Esophagus (tissue), 2 donors: ENCODE measurements around the gene AOAH. TPM values are rescaled to one million over a fixed set of nuclear protein-coding genes. Genes with fewer than 3 reads are reported as not detected.

Experiments used
- H3K27ac ChIP-seq, 2 donors: one replicate each; pipeline ENCODE4 v1.5.1; 2013; ENCODE audit warnings: low read depth in 2 of 2, mild to moderate bottlenecking in 2 of 2, inconsistent platforms in 1 of 2, low read length in 1 of 2, moderate library complexity in 1 of 2
- H3K27me3 ChIP-seq, 2 donors: one replicate each; pipeline ENCODE4 v1.6.1; 2013; ENCODE audit warnings: low read length in 2 of 2, control low read depth in 1 of 2, mild to moderate bottlenecking in 1 of 2; ENCODE audit not compliant: insufficient read depth in 2 of 2, control insufficient read depth in 1 of 2
- H3K36me3 ChIP-seq, 2 donors: one replicate each; pipeline ENCODE4 v1.6.1; 2013; ENCODE audit warnings: low read length in 1 of 2; ENCODE audit not compliant: control insufficient read depth in 2 of 2, insufficient read depth in 2 of 2
- H3K4me1 ChIP-seq, 2 donors: one replicate each; pipeline ENCODE4 v1.6.1; 2013; ENCODE audit warnings: low read length in 1 of 2; ENCODE audit not compliant: control insufficient read depth in 2 of 2, insufficient read depth in 2 of 2
- H3K4me3 ChIP-seq, 2 donors: one replicate each; pipeline ENCODE4 v1.5.1; 2013; ENCODE audit warnings: low read length in 2 of 2, mild to moderate bottlenecking in 2 of 2, low read depth in 1 of 2, moderate library complexity in 1 of 2
- H3K9me3 ChIP-seq, 2 donors: one replicate each; pipeline ENCODE4 v1.6.1; 2013; ENCODE audit warnings: mild to moderate bottlenecking in 2 of 2, low read depth in 1 of 2, low read length in 1 of 2, moderate library complexity in 1 of 2; ENCODE audit not compliant: control insufficient read depth in 2 of 2, insufficient read depth in 1 of 2
- WGBS, 2 donors: extraction: QIAGEN DNeasy Blood & Tissue Kit; methylation state at CpG; one replicate each; pipeline ENCODE4 v1.1.7; 2013; 5-methylcytosine and 5-hydroxymethylcytosine counted together
- polyA plus RNA-seq, 2 donors: library from polyadenylated mRNA; stranded (reverse); fragments of 200-250 nt; gene quantifications; one replicate each; pipeline ENCODE4 v1.2.3, GENCODE V29; 2013
- donor health status: healthy with polysubstance abuse.
- donor health status: Bipolar disorder and iron deficiency.

The AOAH gene
- polyA plus RNA-seq, 2 donors, result 0.71 to 1.7 TPM

DNA sequence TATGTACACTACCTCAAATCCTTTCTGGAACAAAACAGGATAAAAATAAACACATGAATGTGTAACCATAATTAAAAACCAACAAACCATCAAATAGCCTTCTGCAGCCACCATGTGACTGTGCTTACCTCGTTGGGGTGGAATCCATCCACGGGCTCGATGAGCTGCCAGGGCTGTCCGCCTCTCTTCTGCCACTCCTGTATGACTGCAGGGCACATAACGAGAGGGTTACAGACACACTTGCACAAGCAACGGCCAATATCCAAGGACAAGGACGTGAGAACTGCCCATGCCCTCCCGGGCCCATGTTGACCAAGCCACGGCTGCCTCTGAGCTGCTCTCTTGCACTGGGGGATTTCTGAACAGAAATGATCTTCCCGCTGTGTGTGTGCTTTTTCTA, 202.4 kb downstream of the AOAH start:
- Histone ChIP-seq H3K36me3 (no peaks in the 10 kb centered on the region), H3K4me3 (no peak overlapping the region), H3K9me3 (no peaks in the 10 kb centered on the region), H3K27me3 (no peaks in the 10 kb centered on the region), H3K27ac (no peak overlapping the region), H3K4me1 (peaks cover 2 to 4% of the 10 kb centered on the region in 2 donors)
- 56 to 57% methylated on average over 10 of the region's 10 CpGs for WGBS, 2 donors

DNA sequence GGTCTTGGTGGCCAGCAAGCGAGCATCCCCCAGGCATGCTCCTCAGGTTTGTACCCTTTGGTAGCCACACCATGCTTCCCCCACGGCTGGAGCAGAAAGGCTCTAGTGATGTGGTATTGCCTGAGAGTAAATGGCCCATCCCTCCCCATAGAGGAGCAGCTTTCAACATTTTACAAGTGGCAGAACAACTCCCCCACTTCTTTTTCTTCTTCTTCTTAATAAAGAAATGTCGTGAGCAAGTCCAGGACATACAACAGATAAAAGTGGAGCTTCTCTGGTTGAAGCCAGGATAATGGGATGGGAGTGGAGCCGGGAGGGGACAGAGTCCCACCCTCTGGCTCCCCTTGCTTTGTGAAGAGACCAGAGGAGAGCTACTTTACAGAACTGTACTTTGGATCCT, 203.2 kb downstream of the AOAH start:
- Histone ChIP-seq H3K36me3 (no peaks in the 10 kb centered on the region), H3K27me3 (no peaks in the 10 kb centered on the region), H3K4me3 (no peak overlapping the region), H3K9me3 (no peaks in the 10 kb centered on the region), H3K4me1 (peaks cover 2 to 4% of the 10 kb centered on the region in 2 donors), H3K27ac (no peak overlapping the region)
- WGBS, 2 donors, result 89 to 90% methylated on average over 4 of the region's 4 CpGs

DNA sequence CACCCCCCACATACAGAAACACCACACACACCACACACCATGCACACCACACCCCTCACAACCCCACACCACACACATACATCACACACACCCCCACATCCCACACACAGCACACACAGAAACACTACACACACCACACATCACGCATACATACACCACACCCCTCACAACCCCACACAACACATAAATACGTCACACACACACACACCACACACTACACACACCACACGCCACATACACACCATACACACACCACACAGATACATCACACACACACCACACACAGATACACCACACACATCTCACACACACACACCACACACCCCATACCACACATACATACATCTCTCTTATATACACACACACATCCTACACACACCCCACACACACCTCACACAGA, 208.4 kb downstream of the AOAH start:
- Histone ChIP-seq H3K27me3 (no peaks in the 10 kb centered on the region), H3K36me3 (no peaks in the 10 kb centered on the region), H3K4me3 (no peak overlapping the region), H3K4me1 (peaks cover 0 to 7% of the 10 kb centered on the region in 2 donors), H3K9me3 (peaks cover 0 to 3% of the 10 kb centered on the region in 2 donors), H3K27ac (no peak overlapping the region)
- WGBS, 2 donors, result 88 to 90% methylated on average over 3 of the region's 3 CpGs

DNA sequence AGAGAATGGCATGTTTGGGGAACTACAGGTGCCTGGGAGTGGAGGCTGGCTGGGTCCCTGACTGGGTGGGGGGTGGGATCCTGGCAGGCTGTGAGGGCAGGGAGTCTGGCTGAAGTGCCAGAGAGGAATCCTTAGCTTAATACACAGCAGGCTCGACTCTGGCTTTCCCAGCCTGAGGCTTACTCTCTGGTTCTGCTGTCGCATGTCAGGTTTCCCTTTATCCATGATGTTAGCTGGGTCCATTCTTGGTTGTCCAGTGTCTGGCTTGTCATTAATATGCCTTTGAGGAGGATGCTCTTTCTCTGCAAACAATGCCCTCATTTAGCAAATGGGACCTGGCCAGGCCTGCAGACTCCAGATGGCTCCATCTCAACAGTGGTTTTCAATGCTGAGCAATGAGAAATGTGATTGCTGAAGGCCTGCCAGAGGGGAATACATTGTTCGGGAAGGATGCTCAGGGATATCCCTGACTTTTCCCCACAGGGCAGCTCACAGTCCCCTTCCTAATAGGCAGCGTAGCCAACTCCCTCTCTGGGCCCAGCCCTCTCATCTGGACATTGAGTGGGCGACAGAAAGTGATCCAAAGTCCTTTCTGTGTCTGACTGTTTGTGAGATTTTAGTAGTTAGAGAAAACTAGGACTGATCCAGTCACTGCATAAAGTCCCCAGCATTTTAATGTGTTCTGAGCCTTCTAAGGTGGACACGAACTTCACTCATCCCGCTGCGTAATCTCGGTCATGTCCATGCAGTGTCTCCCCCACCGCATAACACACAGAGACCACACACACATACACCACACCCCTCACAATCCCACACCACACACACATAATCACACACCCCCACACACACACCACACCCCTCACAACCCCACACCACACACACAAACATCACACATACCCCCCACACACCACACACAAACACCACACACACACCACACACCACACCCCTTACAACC, 209.7 kb downstream of the AOAH start:
- Histone ChIP-seq H3K36me3 (no peaks in the 10 kb centered on the region), H3K9me3 (peaks cover 0 to 3% of the 10 kb centered on the region in 2 donors), H3K4me3 (no peak overlapping the region), H3K4me1 (peaks cover 0 to 7% of the 10 kb centered on the region in 2 donors), H3K27ac (no peak overlapping the region), H3K27me3 (no peaks in the 10 kb centered on the region)
- WGBS, 2 donors, result 70 to 78% methylated on average over 10 of the region's 10 CpGs

DNA sequence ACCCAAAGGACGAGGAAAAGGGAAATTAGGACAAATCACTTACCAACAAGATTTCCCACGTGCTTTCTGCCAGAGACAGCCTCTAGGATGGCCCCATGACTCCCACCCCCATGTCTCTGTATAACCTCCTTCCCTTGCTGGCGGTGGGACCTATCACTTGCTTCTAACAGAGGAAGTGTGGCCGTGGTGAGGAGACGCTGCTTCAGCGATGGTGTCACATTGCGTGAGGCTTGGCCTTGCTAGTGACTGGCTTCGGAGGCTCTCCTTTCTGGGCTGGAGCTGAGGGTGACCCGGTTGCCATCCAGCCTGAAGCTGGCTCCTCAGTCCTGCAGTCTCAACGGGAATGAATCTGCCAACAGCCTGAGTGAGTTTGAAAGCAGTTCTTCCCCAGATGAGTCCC, 210.9 kb downstream of the AOAH start:
- peaks cover 0 to 3% of the 10 kb centered on the region in 2 donors for H3K9me3 ChIP-seq
- H3K27ac ChIP-seq, result no peak overlapping the region
- no peaks in the 10 kb centered on the region for H3K36me3 ChIP-seq
- H3K27me3 ChIP-seq, result no peaks in the 10 kb centered on the region
- H3K4me1 ChIP-seq, result peaks cover 0 to 7% of the 10 kb centered on the region in 2 donors
- no peak overlapping the region for H3K4me3 ChIP-seq
- WGBS, 2 donors, result 94 to 95% methylated on average over 10 of the region's 10 CpGs

DNA sequence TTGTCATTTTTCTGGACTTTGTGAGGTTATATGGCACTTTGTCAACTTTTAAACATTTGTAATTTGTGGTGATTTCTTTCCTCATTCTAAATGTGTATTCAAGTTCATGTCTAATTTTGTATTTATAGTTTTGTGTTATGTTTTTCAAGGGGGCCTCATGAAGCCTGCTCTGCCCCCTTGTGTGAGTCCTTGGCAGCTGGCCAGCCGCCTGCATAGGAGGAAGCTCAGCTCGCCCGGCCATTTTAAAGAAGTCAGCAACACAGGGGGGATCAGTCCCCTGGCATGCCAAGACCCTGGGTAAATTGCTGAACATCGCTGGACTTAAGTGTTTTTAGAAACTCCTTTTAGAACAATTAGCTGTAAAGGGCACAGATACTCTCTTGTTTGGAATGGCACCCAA, 211.7 kb downstream of the AOAH start:
- Histone ChIP-seq H3K4me3 (no peak overlapping the region), H3K27ac (no peak overlapping the region), H3K4me1 (peaks cover 0 to 7% of the 10 kb centered on the region in 2 donors), H3K9me3 (peaks cover 0 to 3% of the 10 kb centered on the region in 2 donors), H3K36me3 (no peaks in the 10 kb centered on the region), H3K27me3 (no peaks in the 10 kb centered on the region)
- WGBS, 2 donors, result 78 to 82% methylated on average over 4 of the region's 4 CpGs

DNA sequence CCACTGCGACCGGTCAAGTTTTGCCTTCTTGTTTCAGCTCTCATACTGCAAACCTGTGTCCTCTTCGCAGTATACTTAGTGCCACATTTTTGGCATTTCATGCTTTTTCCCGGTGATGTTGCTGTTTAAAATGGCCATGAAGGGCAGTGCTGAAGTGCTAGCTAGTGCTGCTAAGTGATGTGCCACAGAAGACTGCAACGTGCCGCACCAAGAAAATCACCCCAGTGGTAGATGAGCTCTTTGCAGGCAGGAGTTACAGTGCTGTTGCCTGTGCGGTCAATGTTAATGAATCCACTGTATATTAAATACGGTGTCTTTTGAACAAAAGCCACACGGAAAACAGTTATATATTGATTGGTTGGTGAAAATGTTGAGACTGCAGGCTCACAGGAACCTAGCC, 214.3 kb downstream of the AOAH start:
- no peaks in the 10 kb centered on the region for H3K36me3 ChIP-seq
- 86 to 91% methylated on average over 9 of the region's 9 CpGs for WGBS, 2 donors
- no peak overlapping the region for H3K4me3 ChIP-seq
- H3K27me3 ChIP-seq, result no peaks in the 10 kb centered on the region
- peaks cover 0 to 3% of the 10 kb centered on the region in 2 donors for H3K4me1 ChIP-seq
- H3K27ac ChIP-seq, result no peak overlapping the region
- peaks cover 0 to 3% of the 10 kb centered on the region in 2 donors for H3K9me3 ChIP-seq

DNA sequence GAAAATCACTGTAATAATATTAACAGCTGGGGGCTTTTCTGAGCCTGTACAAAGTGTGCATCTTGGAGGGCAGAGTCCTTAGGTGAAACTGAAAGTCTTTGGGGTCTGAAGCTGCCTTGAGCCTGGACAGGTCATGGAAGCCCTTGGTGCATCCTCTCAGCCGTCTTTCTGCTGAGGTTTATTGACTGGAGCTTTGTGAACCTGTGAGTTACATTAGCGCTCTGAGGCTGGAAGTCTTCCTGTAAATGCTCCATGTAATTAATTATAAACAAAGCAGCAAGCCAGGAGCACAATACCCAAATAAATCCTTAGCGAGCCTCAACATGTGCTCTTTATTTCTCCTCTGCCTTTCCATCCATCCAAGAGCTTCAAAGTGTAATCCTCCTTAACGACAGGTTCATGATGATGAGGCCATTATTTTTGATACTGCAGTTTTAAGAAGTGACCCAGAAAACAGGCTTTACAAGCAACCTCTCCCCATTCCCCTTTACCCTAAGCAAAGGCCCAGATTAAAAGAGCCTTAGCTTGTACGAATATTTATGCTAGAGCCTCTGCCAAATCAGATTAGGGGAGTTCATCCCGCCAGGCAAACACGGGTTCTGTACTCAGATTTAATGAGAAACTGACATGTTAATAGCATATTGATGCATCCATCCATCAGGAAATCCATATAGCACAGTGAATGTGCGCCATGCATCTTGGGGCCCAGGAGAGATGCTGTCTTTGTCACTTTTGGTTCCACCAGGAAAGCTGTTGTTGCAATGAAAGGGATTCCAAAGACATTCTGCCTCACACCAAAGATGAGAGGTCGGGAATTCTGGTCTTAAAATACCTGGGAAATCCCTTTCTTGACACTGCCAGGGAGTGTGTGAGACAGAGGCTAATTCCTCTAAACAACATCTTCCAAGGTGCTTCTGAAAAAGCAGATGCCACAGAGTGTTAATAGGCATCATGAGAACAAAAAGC, 216.5 kb downstream of the AOAH start:
- Histone ChIP-seq H3K4me3 (no peak overlapping the region), H3K36me3 (no peaks in the 10 kb centered on the region), H3K4me1 (peaks cover 0 to 3% of the 10 kb centered on the region in 2 donors), H3K9me3 (no peaks in the 10 kb centered on the region), H3K27me3 (no peaks in the 10 kb centered on the region), H3K27ac (peak overlapping the region in 1 of 2 donors; percentile 36)
- 32 to 47% methylated on average over 9 of the region's 9 CpGs for WGBS, 2 donors

DNA sequence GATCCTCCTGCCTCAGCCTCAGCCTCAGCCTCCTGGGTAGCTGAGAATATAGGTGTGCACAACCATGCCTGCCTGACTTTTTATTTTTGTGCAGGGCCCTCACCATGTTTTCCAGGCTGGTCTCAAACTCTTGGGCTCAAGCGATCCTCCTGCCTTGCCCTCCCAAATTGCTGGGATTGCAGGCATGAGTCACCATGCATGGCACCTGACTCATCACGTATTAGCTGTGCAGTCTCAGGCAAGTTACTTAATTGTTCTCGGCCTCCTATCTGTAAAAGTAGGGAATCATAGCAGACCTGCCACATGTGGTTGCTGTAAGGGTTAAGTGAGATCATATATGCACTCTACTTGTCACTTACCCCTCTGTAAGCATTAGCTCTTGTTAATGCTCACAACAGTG, 217.5 kb downstream of the AOAH start:
- Histone ChIP-seq H3K4me1 (peaks cover 0 to 3% of the 10 kb centered on the region in 2 donors), H3K36me3 (no peaks in the 10 kb centered on the region), H3K9me3 (no peaks in the 10 kb centered on the region), H3K4me3 (no peak overlapping the region), H3K27me3 (no peaks in the 10 kb centered on the region), H3K27ac (no peak overlapping the region)
- 68 to 80% methylated on average over 3 of the region's 3 CpGs for WGBS, 2 donors
